Cortex of kidney (tissue), 1 donor: ENCODE data around the gene CTNS.

ENCODE experiments used
- DNase-seq: peaks from one replicate; lab custom pipeline; 2025; lab: John Stamatoyannopoulos, UW

Gene CTNS

DNA sequence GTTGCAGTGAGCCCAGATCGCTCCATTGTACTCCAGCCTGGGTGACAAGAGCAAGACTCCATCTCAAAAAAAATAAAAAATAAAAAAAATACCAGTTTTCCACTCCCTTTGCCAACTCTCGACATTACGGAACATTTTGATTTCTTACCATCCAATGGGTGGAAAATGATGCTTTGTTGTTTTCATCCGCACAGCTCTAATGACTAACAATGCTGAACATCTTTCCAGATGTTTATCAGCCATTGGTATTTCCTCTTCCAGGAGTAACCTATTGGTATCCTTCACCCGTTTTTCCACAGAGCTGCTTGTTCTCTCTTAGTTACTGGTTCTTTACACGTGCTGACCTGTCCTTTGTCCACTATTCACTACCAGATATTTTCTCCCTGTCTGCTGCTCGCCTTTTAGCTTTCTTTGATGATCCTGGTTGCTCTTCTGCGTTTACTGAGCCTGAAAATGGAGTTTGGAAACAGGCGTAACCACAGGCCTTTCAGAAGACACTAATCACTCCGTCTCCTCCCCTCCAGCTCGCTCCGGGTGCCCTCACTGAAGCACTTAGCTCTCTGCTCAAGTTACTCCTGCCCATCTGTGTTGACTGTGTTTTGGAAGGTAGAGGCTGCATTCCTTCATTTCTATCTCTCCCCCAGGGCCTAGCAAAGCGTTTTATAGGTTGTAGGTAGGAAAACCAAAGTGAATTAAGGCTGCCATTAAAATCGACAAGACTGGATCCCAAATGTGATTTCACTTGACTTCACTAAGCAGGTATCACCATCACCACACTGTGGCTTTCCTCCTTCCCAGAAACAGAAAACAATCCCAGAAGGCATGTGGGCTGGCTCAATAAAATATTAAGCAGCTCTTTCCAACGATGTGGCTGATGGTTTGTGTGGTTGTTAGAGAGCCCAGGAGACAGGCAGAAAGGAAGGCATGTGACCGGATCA, 9.5 kb upstream of the CTNS start:
- DNase-seq: no peak

DNA sequence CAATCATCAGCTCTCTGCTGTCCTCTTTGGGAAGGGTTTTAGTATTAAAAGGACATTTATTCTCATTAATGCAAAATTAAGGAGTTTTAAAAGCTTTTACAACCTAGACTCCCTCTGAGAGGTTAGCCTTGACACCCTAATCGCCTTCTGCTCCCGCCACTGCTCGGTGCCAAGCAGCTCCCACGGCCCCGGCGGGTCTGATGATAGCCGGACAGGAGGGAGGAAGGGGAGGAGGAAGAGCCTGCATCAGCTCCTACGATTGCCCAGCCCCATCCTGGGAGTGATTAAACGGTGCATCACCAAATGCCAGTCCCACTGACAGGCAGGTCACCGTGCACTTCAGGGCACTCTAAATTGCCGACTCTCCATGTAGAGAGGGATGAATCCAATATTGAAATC, 8.8 kb upstream of the CTNS start:
- no peak for DNase-seq

GRCh38 chr17:3630781-3631180, 5.8 kb upstream of the CTNS start:
- no peak for DNase-seq

DNA sequence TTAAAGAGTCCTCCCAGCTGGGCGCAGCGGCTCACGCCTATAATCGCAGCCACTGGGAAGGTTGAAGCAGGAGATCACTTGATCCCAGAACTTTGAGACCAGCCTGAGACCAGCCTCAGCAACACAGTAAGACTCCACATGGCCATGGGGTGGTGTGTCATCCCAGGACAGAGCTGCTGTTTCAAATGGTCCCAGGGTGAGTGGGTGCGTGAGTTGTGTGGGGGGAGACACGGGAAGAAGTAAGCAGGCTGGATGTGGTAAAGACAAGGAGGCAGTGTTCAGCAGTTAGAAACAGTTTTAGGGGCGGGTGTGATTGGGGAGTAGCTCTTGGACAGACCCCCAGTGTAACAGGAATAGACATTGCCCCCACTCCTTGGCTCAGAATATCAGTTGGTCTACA, 4.3 kb upstream of the CTNS start:
- DNase-seq: no peak

DNA sequence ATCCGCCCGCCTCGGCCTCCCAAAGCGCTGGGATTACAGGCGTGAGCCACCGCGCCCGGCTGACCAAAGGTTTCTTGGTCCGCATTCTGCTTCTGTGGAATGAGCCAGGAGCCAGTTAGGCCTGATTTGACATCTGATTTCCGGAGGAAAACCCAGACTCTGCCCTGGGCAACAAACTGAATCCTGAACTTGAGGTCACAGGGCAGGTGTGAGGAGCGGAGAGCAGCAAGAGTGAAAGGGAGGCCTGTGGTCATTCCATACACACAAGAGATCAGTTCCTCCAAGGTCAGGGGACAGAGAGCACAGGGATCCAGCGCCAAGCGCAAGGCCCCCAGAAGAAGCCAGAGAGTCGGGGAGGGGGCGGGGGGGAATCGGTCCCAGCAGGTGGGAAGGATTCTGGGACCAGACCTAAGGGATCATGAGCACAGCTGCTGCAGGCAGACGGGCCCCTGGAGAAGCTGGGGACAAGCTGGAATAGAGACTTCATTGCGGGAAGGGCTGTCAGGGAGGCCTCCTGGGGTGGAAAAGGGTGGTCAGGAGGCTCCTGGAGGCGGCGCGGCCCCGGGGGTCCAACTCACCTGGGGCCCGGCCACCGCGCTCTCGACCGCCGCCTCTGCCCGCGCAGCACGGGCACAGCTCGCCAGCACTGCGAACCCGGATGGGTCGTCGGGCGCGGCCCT, 946 bp upstream of the CTNS start:
- DNase-seq: no peak

- no peak for DNase-seq
Measured at GRCh38 chr17:3636908-3637373, 381 bp downstream of the CTNS start.

DNA sequence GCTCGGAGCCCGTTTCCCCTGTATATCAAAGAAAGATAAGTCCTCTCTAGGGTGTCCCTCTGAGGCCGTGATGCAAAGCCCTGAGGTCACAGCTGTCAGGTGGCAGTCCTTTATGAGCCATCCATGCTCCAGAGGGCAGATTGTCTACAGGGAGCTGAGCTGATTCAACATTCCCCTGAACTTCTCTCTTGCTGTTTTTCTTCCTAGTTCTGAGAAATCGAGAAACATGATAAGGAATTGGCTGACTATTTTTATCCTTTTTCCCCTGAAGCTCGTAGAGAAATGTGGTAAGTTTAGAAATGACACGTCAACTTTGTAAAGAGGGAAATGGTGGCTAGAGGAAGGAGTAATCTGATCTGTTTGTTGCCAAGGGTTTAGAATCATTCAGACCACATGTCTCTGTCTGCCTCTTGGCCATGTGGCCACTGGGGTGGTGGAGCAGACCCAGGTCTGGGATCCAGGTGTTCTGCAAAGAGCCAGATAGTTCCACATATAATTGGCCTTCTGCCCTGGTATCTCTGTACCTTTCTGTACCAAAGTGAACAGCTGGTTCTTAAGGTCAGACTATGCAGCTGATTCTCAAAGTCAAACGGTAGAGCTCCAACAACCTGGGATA, 3.5 kb downstream of the CTNS start:
- DNase-seq: no peak

DNA sequence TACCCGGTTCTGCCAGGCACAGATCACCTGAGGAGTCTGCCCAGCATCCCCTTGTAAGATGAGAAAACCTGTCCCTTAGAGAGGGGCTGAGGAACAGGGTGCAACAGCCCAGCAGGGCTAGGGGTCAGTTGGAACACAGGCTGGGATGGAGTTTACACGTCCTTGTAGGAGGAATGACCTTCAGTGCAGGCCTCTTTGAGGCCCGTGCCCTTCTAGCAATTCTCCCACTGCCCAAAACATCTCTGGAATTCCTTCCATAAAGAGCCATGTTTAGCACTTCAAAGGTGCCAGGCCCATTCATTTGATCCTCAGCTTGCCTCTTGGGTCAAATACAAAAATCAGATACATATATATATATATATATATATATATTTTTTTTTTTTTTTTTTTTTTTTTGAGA, 4.5 kb downstream of the CTNS start:
- DNase-seq: no peak

DNA sequence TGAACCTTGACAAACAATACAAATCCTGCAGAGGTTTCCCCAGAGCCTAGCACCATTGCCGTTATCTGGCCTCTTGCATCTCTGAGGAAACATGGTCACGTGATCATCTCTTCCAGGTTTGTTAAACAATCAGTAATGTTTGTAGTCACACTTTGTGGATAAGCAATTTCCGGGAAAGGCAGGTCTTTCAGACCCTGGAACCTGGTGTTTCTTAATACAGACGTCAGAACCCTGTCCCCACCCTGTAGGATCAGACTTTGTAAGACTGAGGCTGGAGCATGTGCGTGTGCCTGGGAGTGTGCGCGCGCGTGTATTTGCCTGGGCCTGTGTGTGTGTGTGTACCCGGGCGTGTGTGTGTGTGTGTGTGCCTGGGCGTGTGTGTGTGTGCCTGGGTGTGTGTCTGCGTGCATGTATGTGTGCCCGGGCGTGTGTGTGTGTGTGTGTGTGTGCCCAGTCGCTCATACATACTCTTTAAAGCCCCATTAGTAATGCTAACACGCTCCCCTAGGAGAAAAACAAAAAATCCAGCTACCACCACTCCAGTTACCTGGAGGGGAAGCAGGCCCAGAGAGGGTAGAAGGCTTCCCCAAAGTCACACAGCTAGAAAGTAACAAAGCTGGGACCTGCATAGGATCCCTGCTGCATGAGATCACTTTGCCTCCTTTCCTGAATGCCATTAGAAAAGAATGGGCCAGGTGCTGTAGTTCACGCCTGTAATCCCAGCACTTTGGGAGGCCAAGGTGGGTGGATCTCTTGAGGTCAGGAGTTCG, 5.3 kb downstream of the CTNS start:
- DNase-seq: no peak

DNA sequence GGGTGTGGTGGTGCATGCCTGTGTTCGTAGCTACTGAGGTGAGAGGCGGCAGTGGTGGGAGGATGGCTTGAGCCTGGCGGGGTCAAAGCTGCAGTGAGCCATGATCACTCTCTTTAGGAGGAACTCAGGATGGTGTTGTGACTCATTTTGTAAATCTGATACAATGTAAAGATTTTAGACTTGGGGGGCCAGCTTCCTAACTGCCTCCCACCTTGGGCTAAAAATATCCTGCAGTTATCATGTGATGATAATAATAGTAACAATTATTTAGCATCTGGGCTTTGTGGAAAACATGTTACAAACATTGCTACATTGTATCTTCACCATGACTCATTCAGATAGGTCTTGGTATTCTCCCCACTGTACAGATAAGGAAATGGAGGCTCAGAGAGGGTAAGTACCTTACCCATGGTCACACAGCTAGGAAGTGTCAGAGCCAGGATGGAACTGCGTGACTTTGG, 7.4 kb downstream of the CTNS start:
- no peak for DNase-seq

DNA sequence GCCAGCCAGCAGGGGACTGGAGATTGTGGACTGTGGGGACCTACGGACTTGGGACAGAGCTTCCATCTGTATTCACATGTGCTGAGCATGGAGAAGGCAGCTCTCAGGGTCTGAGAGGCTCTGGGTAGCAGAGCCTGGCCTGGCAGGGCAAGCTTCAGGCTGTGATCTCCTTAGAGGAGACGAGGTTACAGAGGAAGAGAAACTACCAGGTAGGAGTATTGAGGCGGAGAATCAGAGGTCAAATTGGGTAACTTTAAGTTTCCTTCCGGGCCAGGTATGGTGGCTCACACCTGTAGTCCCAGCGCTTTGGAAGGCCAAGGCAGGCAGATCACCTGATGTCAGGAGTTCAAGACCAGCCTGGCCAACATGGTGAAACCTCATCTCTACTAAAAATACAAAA, 8.8 kb downstream of the CTNS start:
- no peak for DNase-seq

DNA sequence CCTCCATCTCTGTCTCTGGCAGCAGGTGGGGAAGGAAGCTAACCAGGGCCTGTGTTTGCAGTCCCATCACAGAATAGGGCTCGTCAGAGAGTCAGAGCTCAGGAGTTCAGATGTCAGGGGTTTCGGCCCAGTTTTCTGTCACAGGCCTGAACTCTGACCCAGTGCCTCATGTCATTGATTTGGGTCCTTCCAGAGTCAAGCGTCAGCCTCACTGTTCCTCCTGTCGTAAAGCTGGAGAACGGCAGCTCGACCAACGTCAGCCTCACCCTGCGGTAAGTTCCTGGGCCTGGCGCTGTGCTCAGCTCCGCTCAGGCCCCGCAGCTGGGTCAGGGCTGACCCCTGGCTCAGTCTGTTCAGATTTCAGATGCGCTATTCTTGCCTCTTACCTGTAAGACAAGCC, 10.7 kb downstream of the CTNS start:
- no peak for DNase-seq

GRCh38 chr17:3647769-3648555, 11.4 kb downstream of the CTNS start:
- no peak for DNase-seq

GRCh38 chr17:3655766-3656165, 19.2 kb downstream of the CTNS start:
- DNase-seq: no peak

DNA sequence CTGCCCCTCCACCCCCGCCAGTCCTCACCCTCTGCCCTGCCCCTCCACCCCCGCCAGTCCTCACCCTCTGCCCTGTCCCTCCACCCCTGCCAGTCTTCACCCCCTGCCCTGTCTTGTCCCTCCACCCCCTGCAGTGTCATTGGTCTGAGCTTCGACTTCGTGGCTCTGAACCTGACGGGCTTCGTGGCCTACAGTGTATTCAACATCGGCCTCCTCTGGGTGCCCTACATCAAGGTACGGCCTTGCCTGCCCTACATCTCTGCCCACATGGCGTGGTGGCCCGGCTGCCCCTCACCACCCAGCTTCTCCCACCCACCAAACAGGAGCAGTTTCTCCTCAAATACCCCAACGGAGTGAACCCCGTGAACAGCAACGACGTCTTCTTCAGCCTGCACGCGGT, 19.8 kb downstream of the CTNS start:
- no peak for DNase-seq

DNA sequence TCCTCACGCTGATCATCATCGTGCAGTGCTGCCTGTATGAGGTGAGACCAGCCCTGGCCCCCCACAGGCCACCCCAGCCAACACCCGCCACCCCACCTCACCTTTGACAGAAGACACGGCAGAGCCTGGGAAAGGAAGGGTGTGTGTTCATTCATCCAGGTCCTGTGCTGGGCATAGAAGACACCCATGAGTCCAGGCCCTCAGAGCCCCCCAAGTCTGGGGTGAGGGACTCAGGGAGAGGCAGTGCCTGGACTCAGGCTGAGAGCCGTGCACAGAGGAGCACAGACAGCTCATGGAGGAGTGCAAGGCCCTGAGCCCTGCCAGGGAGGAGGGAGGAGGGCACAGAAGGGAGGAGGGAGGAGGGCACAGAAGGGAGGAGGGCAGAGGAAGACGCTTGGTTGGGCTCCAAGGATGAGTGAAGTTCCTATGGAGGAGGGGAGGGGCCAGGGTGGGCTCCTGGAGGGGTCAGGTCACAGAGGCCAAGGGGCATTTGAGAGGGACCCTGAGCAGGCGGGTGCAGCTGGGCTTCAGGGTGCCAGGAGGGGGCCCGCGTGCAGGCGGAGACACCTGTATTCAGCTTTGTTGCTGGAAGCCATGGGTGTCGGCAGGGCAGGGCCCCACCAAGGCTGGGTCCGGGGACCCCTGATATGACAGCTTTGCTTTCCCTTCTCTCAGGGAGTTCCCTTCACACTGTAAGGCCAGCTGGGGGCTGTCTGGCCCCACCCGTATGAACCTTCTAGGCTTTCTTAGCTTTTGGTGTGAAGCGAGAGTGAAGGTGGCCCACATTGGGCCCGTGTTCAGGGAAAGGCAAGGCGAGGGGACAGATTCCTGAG, 20.4 kb downstream of the CTNS start:
- DNase-seq: no peak

DNA sequence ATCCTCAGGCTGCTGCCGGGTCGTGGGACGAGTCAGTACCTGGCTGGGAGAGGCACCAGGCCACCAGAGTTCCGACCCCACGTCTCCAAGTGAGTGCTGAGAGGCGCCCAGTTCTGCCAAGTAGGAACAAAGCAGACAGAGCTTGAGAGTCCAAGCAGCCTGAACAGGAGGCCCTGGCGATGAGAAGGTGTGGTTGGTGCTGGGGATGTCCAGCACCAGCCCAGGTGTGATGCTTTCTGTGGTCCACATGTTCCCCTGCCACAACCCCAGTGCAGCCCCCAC, 21.0 kb downstream of the CTNS start:
- DNase-seq: no peak

DNA sequence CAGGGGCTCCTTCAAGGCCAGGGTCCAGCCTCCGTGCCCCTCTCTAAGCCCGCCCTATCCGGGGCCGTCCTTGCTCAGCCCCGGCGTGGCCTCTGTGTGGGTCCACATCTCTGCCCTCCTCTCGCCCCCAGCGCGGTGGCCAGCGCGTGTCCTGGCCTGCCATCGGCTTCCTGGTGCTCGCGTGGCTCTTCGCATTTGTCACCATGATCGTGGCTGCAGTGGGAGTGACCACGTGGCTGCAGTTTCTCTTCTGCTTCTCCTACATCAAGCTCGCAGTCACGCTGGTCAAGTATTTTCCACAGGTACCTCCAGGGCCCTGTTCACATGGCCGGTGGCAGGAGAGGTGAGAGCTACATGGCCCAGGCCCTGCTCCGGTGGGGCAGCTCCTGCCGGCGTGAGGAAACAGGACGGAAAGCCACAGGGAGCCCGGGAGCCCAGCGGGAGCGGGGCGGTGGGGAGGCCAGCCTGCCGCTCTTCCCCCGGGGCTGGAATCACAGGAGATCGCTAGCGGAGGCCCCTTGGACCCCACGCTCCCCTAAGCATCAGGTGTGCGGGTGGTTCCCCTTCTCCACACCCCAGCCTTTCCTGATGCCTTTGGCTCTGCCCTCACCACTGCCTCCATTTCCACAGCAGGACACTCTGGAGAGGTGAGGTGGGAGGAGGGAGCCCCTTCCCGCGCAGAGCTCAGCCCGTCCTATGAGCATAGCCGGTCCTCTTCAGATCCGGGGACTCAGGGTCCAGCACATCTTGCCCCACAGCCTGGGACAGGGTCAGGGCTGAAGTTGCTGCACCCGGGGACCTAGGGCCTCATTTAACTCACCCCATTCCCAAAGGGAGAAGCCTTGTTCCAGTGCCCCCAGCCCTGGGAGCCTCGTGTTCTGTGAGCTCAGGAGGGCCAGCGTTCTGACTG, 21.6 kb downstream of the CTNS start:
- DNase-seq: no peak

DNA sequence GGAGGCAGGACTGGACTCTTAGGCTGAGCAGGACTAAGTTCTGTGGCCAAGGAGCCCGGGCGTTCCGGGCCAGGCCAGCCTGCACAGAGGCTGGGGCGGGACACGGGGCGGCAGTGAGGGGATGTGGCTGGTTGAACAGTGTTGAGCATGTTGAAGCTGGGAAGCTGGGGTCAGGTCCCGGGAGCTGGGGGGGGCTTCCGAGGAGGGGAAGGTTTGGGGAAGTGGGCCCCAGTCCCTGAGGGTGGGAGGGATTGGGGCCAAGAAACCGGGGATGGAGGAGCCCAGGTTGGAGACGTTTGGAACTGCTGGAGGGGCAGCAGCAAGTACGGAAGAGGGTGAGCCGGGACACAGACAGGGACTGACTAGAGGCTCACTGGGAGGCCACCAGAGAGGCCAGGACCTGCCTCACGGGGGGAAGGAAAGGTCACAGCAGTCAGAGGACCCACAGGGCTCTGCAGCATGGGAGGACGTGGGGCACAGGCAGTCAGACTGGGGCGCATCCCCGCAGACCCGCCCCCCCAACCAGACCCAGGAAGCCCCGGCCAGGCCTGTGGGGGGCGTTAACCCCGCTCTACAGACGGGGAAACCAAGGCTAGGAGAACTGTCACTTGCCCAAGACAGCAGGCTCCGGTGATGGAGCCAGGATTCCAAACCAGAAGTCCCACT, 22.4 kb downstream of the CTNS start:
- DNase-seq: no peak
